ENCODE data around the gene FAM171A2. TPM values are rescaled to one million over a fixed set of nuclear protein-coding genes. Genes with fewer than 3 reads are reported as not detected.

FAM171A2 gene
- total RNA-seq, 1 experiment from 2014 or later = 27.5 TPM

GRCh38 chr17:44318077-44318892 is 45.4 kb downstream of the FAM171A2 start:
- no peak overlapping the region for H2BK120ac ChIP-seq (ENCODE audit: low read depth, low read length, poor library complexity, severe bottlenecking)
- no peak overlapping the region for H4K91ac ChIP-seq (ENCODE audit: insufficient read length, low read depth, low read length)
- H2BK5ac ChIP-seq (ENCODE audit: insufficient read length, low read length) = no peak overlapping the region
- H2BK12ac ChIP-seq (ENCODE audit: insufficient read length, low read depth, low read length) = no peak overlapping the region
- Mint-ChIP-seq H3K27me3 (ENCODE audit: low read depth) (peaks cover 29% of the 10 kb centered on the region), H3K36me3 (ENCODE audit: insufficient read depth in 1 of 3, low read depth in 3 of 3) (peaks cover 17 to 47% (median 31%) of the 10 kb centered on the region in 3 experiments), H3K9me3 (no peaks in the 10 kb centered on the region), H3K27ac (peak overlapping the region in 1 of 3 experiments; percentile 38; a peak in 1 of 7 replicates), H3K4me3 (no peak overlapping the region), H3K4me1 (peaks cover 11 to 12% of the 10 kb centered on the region in 2 experiments)
- H3K9me3 ChIP-seq (ENCODE audit: control insufficient read depth, low read depth, low read length) = no peaks in the 10 kb centered on the region
- DNase-seq = peak; percentile 39
- no peak overlapping the region for H3K4ac ChIP-seq (ENCODE audit: low read depth, low read length)
- no peak overlapping the region for H2BK15ac ChIP-seq (ENCODE audit: low read depth, low read length)
- no peak overlapping the region for H4K8ac ChIP-seq (replicated peaks; ENCODE audit: insufficient read length, low read depth, low read length)
- peaks cover 2% of the 10 kb centered on the region for H4K20me1 ChIP-seq (ENCODE audit: control insufficient read depth, insufficient read depth, insufficient read length)
- no peak overlapping the region for H3K4me2 ChIP-seq (ENCODE audit: insufficient read depth, insufficient read length, low read length)
- no peak overlapping the region for H2AFZ ChIP-seq (ENCODE audit: low read length)
- H3K27ac ChIP-seq (ENCODE audit: insufficient read length, low read depth, low read length) = no peak overlapping the region
- no peak overlapping the region for H3T11ph ChIP-seq (ENCODE audit: low read length)
- WGBS (ENCODE audit: extremely low coverage, insufficient read length, low lambda C conversion rate) = no CpG with 5 or more reads among the region's 15 CpGs
- TF ChIP-seq CTCF (conservative IDR thresholded peaks at IDR 0.05) = no peak
- H3K27me3 ChIP-seq (ENCODE audit: insufficient read depth, low read length) = peaks cover 8% of the 10 kb centered on the region; the same call in 1 of the 2 replicates
- H3K23me2 ChIP-seq (ENCODE audit: insufficient read length, low read depth, low read length, poor library complexity, severe bottlenecking) = peaks cover 19% of the 10 kb centered on the region
- H2BK20ac ChIP-seq (ENCODE audit: low read depth, low read length, poor library complexity, severe bottlenecking) = no peak overlapping the region
- no peaks in the 10 kb centered on the region for H3K4me1 ChIP-seq (ENCODE audit: insufficient read depth, low read length)
- H3K56ac ChIP-seq (ENCODE audit: insufficient read length, low read depth, low read length) = no peak overlapping the region
- no peak overlapping the region for H2AK5ac ChIP-seq (ENCODE audit: insufficient read length, low read length)
- H3K14ac ChIP-seq (ENCODE audit: insufficient read depth, low read length) = no peak overlapping the region
- H3K9ac ChIP-seq (ENCODE audit: extremely low read depth, insufficient read length, low read length) = no peak overlapping the region
- no peak overlapping the region for H3K18ac ChIP-seq (ENCODE audit: insufficient read length, low read depth, low read length)
- H3K23ac ChIP-seq (ENCODE audit: insufficient read length, low read depth, low read length) = no peak overlapping the region
- no peaks in the 10 kb centered on the region; the same call in 1 of the 2 replicates for H3K79me2 ChIP-seq (ENCODE audit: insufficient read depth, low read length)
- H4K5ac ChIP-seq (ENCODE audit: insufficient read length, low read depth, low read length) = no peak overlapping the region
- peaks cover 4% of the 10 kb centered on the region for H3K79me1 ChIP-seq (ENCODE audit: insufficient read depth, low read depth, low read length, poor library complexity, severe bottlenecking)

Data from H9 (cell line).